HG03045 (cell line): ENCODE results near the gene RYR2.

Experiments used
- ATAC-seq: cut with Tn5 transposase; IDR thresholded peaks from one replicate; pipeline ENCODE4 v1.9.1; 2021; ENCODE audit warnings: mild to moderate bottlenecking, moderate library complexity; ENCODE audit not compliant: unreplicated experiment

The RYR2 gene

DNA sequence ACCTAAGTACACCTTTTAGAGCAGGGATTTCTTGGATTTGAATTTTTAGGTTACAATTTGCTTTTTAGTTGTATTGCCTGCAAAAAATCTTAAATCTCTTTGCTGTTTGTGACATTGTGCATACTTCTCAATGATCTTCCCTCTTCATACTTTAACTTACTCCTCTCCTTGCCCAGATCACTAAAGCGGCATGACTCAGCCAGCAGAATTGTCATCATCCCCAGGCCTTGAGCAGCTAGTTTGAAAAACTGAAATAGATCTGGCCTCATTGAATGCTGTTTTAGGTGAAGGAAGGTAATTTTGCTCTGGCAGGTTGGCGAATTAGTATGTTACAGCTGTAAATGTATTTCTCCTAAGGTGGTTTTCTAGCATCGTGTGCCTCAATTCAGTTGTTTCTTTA lies 145.9 kb downstream of the RYR2 start:
- no peak for ATAC-seq

- ATAC-seq, result no peak
These were observed 149.4 kb downstream of the RYR2 start for GRCh38 chr1:237191403-237191802.

DNA sequence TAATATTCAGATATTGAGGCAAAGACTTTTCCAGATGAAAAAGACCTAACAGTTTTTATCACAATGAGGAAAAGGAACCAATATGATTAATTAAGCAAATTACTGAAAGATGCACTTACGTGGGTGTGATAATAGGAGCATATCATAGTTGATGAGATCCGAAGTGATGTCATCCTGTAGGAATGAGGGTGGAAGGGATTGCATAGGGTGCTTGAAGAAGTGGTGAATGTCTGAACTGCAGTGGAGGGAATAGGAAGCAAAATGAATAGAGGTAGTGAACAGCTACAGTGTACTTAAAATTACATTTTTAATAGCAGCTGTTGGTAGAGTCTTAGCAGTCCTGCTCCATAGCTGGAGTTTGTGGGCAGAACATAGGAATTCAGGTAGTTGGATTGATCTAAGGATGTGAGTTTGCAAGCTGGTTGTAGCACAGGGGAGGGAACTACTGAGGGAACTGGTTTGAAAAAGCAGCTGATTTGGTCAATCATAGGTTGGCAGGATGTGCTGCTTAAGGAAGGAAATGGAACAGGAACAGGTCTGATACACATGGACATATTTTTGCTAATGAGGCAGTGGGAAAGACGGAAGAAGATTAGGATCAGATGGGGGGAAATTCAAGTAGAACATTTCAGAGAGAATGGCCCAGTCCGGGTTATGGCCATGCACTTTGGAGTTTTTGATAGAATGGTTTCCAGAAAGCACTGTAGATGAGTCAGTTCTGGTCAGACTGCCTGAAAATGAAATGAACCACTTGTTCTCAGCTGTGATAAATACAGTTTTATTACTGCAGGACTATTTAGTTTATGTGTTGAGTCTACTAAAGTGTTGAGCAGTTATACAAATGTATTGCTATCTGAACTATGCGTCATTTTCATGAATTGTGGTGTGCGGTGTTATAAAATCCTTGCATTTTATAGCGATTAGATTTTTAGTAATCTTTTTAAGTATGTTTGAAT lies 155.8 kb downstream of the RYR2 start:
- ATAC-seq, result no peak

DNA sequence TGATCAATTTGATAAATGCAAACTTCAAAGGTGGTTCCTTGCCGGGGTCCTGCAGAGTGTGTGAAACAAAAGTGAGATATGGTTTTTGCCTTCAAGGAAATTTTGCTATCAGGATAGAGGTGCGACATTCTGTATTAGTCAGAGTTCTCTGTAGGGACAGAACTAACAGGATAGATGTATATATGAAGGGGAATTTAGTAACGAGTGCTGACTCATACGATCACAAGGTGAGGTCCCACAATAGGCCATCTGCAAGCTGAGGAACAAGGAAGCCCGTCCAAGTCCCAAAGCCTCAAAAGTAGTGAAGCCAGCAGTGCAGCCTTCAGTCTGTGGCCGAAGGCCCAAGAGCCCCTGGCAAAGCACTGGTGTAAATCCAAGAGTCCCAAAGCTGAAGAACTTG lies 157.0 kb downstream of the RYR2 start:
- ATAC-seq, result no peak

GRCh38 chr1:237201155-237201554 lies 159.2 kb downstream of the RYR2 start:
- ATAC-seq, result no peak

DNA sequence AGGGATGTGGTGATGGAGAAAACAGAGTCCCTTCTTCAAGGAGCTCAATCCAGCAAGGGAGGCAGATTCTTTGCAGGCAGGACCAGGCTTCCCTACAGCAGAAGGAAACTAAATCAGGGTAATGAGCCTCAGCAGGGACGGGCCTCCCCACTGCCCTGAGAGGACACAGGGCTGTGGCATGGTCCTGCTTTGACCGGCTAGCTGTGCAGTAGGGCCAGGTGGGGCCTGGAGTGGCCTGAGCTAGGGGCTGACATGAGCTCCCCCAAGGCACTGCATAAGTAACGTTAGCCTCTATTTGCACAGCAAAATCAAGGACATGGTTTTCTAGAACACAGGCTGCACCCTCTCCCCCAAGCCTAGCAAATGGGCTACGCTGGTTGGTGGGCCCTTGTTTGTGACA lies 162.9 kb downstream of the RYR2 start:
- no peak for ATAC-seq

DNA sequence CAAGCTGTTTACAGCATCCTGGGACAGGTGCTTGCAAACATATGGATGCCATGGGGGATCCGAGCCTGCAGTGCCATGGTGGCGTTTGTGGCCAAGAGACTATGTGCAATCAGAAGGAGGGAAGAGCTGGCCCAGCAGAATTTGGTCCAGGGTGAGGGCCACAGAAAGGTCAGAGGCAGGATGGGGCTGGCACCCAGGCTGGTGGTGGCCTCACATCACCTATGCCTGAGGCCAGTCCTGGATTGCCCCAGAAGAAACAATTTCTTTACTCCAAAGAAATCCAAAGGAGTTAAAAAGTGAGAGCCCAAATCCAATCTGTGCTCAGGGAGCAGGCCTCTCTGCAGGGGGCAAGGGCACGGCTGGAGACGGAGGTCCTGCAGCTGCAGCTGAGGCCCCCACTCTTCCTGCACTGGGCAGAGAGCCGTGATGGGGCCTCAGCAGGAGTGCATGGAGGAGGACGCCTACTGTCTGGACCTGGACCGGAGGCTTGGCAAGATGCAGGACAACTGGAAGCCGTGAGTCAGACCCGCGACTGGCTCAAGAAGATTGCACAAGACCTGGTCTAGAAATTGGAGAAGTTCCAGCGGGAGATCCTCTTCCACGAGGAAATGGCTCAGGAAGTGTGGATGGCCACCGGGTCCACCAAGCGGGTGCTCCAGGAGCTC lies 163.5 kb downstream of the RYR2 start:
- no peak for ATAC-seq

GRCh38 chr1:237206065-237206414 lies 164.1 kb downstream of the RYR2 start:
- no peak for ATAC-seq

DNA sequence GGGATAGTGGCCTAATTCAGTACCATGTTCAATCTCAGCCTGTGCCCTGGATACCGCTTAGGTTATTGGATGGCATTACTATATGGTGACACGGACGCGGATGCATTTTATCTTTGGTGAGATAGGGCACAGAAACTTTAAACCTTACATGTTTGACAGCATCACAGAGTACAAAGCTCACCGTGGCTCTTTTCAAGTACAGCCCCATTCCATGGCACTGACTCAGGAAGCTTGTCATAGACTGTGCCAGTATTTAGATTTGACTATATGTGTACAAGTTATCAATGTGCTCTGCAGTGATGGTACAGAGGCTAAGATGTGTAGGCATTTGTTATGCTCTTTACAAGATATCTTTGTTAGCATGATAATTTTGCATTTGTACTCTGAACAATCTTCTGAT lies 169.0 kb downstream of the RYR2 start:
- ATAC-seq, result no peak

DNA sequence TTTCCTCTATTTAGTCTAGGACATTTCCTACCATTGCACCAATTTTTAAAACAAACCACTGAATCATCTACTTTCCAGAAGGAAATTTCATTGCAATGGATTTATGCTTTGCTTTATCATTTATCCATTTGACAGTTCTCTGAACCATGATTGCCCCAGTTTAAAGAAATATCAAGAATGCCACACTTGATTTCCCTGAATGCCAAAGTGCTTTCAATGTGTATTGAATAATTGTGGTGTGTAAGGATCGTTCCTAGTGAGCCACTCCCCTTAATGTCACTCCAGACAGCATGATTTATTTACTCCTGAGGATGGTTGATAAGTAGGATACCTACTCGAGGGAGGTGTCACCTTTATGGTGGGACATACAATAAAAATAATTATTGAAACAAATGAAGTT lies 169.6 kb downstream of the RYR2 start:
- ATAC-seq, result no peak

- ATAC-seq, result no peak
These were observed 178.0 kb downstream of the RYR2 start for GRCh38 chr1:237219751-237220642.

DNA sequence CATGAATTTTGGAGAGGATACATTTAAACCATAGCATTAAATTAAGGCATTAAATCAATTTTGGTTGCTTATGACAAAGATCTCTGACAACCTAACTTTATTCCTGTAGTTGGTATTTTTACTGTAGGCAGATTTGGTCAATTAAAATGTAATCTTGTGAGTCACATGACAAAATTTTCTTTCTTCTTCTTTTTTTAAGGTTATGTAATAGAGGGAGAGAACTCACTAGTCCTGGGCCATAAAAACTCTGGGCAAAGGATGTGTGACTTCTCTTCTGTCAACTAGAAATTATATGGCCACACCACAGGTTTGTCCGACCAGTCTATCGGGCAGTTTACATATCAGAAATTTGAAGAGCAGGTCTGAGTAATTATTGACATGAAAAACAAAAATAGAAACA lies 181.4 kb downstream of the RYR2 start:
- ATAC-seq, result no peak

DNA sequence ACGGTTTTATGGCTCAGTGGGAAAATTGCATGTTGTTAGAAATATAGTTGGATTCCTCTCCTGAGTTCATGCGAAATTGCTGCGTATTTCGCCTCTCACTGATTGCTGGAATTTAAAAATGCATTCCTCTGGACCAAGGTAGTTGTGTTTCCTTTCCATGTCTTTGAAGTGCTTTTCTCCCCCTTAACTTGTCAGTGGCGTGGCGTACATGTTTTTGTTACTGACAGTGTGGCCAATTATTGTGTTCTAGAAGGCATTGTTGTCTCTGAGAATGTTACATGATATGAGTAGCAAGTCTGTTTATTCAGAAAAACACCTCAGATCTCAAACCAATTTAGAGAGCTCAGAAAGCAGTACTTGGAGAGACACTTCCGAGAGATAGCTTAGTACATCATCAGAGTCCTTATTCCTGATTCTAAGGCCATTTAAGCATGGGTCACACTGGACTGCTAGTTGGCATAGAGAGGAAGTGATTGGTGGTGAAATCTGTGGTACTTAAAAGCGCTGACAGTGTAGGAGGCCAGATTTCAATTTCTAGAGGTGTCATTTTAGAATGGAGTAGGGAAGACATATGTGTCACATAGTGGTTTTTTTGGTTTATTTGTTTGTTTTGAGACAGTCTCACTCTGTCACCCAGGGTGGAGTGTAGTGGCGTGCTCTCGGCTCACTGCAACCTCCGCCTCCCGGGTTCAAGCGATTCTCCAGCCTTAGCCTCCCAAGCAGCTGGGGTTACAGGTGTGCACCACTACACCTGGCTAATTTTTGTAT lies 184.4 kb downstream of the RYR2 start:
- no peak for ATAC-seq

GRCh38 chr1:237227476-237227875 lies 185.5 kb downstream of the RYR2 start:
- ATAC-seq, result no peak

GRCh38 chr1:237228421-237228820 lies 186.4 kb downstream of the RYR2 start:
- no peak for ATAC-seq

DNA sequence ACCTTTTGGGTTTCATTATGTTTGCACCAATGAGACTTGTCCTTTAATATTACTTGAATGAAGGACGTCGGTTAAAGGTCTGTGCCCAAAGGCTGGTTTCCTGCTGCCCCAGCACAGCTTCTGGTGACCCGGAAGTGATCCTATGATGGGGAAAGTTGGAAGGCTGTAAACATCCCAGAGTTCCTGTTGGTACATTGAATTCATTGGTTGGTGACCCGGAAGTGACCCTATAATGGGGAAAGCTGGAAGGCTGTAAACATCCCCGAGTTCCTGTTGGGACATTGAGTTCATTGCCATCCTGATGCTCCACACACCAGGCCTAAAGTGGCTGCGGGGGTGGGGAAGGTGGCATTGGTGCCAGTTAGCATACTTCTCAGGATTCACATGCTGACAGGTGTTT lies 187.3 kb downstream of the RYR2 start:
- no peak for ATAC-seq

GRCh38 chr1:237232501-237232900 lies 190.5 kb downstream of the RYR2 start:
- ATAC-seq, result no peak

GRCh38 chr1:237235091-237235490 lies 193.1 kb downstream of the RYR2 start:
- no peak for ATAC-seq

DNA sequence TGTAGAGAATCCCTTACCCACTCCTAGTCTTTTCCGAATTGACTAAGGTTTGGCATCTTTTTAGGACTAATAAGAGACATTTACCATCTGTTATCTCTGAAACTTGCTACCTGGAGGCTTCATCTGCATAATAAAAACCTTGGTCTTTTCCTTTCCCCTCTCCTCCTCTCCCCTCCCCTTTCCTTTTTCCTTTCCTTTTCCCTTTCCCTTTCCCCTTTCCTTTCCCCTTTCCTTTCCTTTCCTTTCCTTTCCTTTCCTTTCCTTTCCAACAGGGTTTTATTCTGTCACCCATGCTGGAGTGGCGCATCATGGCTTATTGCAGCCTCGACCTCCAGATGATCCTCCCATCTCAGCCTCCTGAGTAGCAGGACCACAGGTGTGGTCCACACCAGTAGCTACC lies 195.7 kb downstream of the RYR2 start:
- no peak for ATAC-seq

DNA sequence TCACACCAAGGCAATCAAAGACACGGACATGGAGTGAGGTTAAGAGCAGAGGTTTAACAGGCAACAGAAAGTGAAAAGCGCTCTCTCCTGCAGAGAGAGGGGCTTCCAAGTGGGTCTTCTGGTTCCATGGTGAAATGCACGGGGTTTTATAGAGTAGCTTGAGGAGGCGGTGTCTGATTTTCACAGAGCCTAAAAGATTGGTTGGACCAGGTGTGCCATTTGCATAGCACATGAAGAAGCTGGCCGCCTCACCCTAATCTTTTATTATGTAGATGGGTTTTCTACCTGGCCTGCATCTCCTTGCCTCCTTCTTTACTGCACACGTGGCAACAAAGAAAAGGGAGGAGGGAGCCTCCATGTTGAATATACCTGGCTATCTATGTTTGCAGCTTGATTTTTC lies 197.3 kb downstream of the RYR2 start:
- ATAC-seq, result no peak

- ATAC-seq, result no peak
These were observed 199.1 kb downstream of the RYR2 start for GRCh38 chr1:237241038-237241437.
